Activated CD4-positive, alpha-beta T cell treated with anti-CD3 and anti-CD28 coated beads, Interleukin-10, Interleukin-2, amounts not matched to agents 100 ng/mL and 50 ng/mL, durations not matched to agents 16 hours and 8 hours (primary cell): Measurements from ENCODE around the gene GIGYF2.
"Not testable (repeated sequence)": the region's sequence is repeated elsewhere in the genome, so short reads cannot be mapped to it uniquely, and the experiment has no call there.

ENCODE experiments used
- DNase-seq: peaks from one replicate; pipeline ENCODE4 v3.0.0-alpha.2; 2020

GIGYF2 gene

GRCh38 chr2:232831496-232831895 is 134.4 kb downstream of the GIGYF2 start:
- DNase-seq: no peak

- no peak for DNase-seq
Observed at GRCh38 chr2:232833830-232834229, 136.7 kb downstream of the GIGYF2 start.

- no peak for DNase-seq
Observed at GRCh38 chr2:232835687-232836208, 138.6 kb downstream of the GIGYF2 start.

- no peak for DNase-seq
Observed at GRCh38 chr2:232836934-232837333, 139.8 kb downstream of the GIGYF2 start.

- peak; percentile 89 for DNase-seq
Observed at GRCh38 chr2:232838406-232838874, 141.3 kb downstream of the GIGYF2 start.

GRCh38 chr2:232839411-232840079 is 142.4 kb downstream of the GIGYF2 start:
- no peak for DNase-seq

GRCh38 chr2:232842689-232843088 is 145.6 kb downstream of the GIGYF2 start:
- DNase-seq: no peak

GRCh38 chr2:232843834-232844233 is 146.7 kb downstream of the GIGYF2 start:
- DNase-seq: no peak

- DNase-seq: no peak
Observed at GRCh38 chr2:232846055-232846454, 148.9 kb downstream of the GIGYF2 start.

- no peak for DNase-seq
Observed at GRCh38 chr2:232850039-232850438, 152.9 kb downstream of the GIGYF2 start.

GRCh38 chr2:232852081-232852480 is 154.9 kb downstream of the GIGYF2 start:
- DNase-seq: not testable (repeated sequence)

GRCh38 chr2:232852676-232853075 is 155.5 kb downstream of the GIGYF2 start:
- DNase-seq: no peak

GRCh38 chr2:232854082-232854481 is 157.0 kb downstream of the GIGYF2 start:
- no peak for DNase-seq

GRCh38 chr2:232857158-232857563 is 160.0 kb downstream of the GIGYF2 start:
- DNase-seq: no peak

GRCh38 chr2:232859385-232859916 is 162.3 kb downstream of the GIGYF2 start:
- no peak for DNase-seq

- DNase-seq: no peak
Observed at GRCh38 chr2:232860593-232861241, 163.6 kb downstream of the GIGYF2 start.

GRCh38 chr2:232861353-232861752 is 164.2 kb downstream of the GIGYF2 start:
- no peak for DNase-seq

GRCh38 chr2:232863996-232864395 is 166.9 kb downstream of the GIGYF2 start:
- DNase-seq: no peak

GRCh38 chr2:232865165-232865564 is 168.0 kb downstream of the GIGYF2 start:
- DNase-seq: no peak

GRCh38 chr2:232866104-232866503 is 169.0 kb downstream of the GIGYF2 start:
- DNase-seq: no peak

- no peak for DNase-seq
Observed at GRCh38 chr2:232869138-232870017, 172.2 kb downstream of the GIGYF2 start.

- no peak for DNase-seq
Observed at GRCh38 chr2:232870018-232870765, 173.1 kb downstream of the GIGYF2 start, which contains the start of gene SNORC. SNORC (plus strand) TSS chr2:232870264; CDS start chr2:232870342, 78 bp downstream.
